CD4-positive, alpha-beta T cell treated with Interleukin-15 for 4 hours (primary cell): ENCODE measurements around the gene COL16A1.

Source experiments
- DNase-seq: peaks from one replicate; pipeline ENCODE4 v3.0.0-alpha.2; 2020; ENCODE audit warnings: low spot score

Gene COL16A1

GRCh38 chr1:31624309-31624708 is 79.5 kb downstream of the COL16A1 start:
- no peak for DNase-seq

- no peak for DNase-seq
These were observed 80.5 kb downstream of the COL16A1 start for GRCh38 chr1:31623365-31623764.

DNA sequence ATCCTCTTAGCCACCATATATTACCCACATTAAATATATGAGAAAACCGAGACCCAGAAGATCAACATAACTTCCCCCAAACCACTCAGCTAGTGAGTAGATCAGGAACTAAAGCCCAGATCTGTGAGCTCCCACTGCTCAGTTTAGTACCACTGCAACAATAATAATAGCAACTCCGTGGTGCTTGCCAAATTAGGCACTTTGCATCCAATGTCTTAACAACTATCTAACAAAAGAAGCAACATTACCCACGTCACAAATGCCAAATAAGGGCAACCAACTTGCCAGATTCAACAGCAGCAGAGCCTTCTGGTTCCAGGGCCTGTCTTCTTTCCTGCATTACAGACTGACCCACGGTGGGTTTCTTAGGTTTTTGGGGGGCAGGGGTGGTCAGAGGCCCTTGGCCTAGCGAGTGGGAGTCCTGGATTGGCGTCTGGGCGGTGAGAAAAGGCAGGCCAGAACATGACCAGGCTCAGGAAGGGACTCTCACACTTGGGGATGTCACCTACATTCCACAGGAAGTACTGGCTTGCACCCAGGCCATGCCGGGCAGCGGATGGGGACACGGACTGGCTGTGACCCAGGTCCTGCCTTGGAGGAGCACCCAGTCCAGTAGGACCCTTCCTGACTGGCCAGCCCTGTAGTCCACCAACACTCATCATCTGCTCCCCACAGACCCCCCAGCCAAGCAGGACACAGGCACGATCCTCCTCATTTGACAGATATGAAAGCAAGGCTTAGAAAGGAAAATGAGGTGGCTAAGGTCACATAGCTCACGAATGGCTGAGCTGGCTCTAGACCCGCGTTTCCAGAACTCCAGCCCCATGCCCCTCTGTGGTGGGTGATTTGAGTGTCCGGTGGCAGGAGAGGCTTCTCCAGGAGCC is 81.7 kb downstream of the COL16A1 start:
- DNase-seq, result no peak

GRCh38 chr1:31621498-31621820 is 82.4 kb downstream of the COL16A1 start:
- DNase-seq, result no peak

DNA sequence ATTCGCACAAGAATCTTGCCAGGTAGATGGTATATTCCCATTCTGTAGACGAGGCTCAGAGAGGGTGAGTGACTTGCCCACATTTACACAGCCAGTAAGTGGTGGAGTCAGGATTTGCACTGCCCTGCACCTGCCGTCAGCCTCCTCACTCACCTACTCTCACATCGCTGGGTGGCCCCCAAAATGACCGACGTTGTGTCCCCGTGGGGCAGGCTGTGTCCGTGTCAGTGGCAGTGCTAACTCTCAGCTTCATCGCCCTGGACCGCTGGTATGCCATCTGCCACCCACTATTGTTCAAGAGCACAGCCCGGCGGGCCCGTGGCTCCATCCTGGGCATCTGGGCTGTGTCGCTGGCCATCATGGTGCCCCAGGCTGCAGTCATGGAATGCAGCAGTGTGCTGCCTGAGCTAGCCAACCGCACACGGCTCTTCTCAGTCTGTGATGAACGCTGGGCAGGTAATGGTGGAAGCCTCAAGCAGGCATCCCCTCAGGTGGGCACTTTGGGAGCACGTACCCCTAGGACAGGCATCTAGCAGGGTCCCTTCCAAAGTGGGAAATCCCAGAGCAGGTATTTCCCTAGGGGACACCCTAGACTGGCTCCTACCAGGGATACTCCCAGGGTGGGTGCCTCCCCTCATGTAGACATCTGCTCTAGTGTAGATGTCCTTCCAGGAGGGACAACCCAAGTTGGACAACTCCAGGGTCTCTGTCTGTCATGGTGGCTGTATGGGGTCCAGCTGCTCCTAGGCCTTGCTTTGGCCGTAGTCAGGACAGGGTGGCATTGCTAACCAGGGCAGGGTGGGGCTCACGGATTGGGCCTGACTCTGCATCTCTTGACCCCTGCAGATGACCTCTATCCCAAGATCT is 83.0 kb downstream of the COL16A1 start:
- DNase-seq, result no peak

- DNase-seq, result no peak
These were observed 84.6 kb downstream of the COL16A1 start for GRCh38 chr1:31618916-31619846.

DNA sequence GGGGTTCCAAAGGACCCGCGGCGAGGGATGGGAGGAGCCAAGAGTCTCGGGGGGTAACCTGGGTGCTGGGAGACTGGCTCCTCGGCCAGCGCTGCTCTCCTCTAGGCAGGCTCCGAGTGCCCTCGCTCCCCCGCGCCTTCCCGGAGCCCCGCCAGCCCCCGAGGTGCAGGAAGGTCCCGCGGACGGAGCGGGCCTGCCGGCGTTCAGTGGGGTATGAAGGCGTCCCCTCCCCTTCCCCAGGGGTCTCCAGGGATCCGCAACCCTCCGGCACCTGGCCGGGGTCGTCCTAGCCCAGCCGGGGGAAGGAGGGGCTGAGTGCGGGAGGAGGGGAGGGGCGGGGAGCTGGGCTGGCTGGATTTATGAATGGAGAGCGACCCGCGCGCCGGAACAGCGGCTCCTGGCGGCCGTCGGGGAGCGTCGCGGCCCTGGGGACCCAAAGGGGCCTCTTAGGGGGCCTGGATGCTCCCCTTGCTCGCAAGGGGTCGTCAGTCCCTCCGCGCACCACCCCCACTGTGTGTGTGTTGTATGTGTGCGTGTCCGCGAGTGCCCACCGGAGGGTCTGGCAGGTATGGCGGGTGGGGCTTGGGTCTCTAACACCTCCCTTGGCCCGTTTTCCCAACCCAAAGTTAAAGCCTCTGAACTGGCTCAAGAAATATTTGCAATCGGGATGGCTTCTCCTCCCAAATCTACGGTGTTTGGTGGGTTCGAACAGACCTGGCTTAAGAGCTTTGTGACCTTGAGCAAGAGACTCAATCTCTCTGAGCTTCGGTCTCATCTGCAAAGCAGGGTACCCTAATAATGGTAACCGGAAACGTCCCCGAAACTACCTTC is 85.7 kb downstream of the COL16A1 start:
- DNase-seq, result peak; percentile 17

DNA sequence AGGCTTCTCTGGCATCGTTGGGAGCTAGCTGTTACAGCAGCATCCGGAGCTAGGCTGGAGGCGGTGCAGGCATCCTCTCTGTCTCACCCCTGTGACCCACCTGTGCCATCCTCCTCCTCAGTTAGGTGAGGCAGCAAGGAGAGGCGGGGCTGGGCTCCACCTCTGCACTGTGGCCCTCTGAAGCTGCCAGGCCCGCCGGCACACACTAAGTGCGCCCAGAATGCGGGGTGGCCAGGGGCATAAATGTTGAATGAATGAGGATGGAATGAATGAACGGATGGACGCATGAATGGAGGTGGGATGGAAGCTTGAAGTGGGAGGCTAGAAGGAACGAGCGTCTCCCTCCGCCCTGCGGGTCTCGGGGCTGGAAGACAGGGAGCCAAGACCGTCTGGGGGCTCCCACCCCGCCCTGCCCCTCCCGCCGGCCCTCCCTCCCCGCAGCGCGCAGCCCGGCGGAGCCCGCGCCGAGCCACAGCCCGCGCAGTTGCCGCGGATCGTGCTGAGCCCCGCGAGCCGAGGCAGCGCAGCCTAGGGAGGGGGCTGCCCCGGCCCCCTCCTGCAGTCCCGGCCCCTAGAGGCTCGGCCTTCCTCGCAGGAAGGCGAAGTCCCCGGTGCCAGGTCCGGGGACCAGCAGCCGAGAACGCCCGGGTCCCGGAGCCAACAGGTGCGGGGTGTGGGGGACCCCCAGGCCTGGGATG is 86.5 kb downstream of the COL16A1 start, which contains the start of gene HCRTR1:
TSS of gene HCRTR1 (plus strand) at position 472 of the 698 bp plus-strand sequence. CDS start 1,504 bp downstream, outside the sequence.
- DNase-seq, result no peak

DNA sequence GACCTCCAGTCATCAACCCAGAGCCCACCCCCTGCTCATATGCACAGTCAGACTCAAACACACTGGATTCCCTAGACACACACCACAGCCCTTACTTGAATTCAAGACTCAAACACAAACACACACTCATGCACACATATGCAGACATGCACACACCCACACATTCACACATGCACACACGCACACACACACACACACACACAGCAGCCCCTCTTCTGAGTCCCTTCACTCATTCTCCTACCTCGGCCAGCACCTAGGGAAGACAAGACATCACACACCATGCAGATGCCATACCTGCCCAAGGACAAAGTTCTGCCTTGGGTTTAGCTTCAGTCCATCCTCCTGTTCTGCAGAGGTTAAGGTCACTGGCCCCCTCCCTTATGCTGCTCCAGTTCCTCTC is 87.9 kb downstream of the COL16A1 start:
- DNase-seq, result no peak

DNA sequence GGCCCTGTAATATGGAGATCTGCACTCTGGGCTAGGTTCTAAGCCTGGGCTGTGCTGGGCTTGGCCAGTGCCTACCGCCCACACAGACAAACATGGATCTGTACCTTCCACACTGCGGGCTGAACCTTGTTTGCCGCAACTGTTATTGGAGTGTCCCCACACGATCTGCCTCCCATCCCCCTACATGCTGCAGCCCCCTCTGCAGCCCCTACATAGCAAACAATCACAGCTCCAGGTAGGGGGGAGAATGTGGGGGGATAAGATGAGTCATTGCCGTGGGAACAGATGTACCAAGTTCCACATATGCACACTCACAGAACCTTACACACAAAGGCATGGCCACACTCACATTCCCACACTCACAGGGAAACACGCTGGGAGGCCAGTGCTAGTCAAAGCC is 88.4 kb downstream of the COL16A1 start:
- no peak for DNase-seq

DNA sequence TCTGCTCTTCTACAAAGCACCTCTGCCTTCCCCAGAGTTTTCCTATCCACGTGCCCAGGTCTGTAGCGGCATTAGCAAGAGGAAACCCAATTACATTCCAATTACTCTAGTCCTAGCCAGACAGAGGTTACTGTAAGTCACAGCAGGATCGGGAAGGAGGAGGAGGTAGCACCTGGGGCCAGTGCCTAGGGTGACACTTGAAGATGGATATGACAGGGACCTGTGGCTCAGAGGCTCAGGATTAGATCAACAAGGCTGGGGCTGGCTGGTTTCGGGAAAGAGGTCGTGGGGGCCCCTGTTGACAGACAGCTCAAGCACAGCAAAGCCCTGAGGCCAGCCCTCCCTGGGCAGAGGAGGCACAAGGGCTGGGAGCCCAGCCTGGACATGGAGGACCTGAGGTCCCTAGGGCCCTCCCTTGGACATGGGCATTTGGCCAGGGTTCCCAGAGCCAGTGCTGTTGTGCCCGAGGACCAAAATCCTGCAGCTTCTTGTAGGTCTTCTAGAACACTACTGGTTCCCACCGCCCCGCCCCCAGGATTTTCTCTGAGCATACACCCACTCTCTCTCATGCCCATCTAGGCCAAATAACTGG is 89.3 kb downstream of the COL16A1 start:
- DNase-seq, result no peak

DNA sequence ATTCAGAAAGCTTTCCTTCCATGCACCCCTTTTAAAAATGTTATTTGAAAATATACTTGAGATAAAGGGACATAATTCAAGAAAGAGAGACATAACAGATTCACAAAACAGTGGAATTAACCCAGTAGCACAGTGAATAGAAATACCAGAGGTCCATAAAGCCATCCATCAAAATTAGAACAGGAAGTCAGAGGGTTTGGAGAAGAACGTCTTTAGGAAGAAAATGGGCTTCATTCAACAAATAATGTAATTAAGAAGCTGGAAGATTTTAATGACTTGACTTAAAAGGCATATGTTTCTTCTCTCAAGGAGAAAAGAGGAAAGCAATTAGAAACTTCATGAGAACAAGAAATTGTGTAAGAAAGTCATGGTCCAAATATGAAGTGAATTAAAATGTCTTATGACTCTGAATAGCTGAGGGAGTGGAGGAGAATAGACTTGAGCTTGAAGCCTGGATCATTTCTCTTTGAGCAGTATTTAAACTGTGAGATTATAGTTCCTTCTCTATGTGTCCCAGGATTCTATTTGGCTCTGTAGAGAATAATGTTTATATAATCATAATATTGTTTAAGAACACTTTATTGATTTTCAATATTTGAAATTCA is 94.2 kb downstream of the COL16A1 start:
- no peak for DNase-seq

GRCh38 chr1:31607360-31607759 is 96.5 kb downstream of the COL16A1 start:
- DNase-seq, result no peak

DNA sequence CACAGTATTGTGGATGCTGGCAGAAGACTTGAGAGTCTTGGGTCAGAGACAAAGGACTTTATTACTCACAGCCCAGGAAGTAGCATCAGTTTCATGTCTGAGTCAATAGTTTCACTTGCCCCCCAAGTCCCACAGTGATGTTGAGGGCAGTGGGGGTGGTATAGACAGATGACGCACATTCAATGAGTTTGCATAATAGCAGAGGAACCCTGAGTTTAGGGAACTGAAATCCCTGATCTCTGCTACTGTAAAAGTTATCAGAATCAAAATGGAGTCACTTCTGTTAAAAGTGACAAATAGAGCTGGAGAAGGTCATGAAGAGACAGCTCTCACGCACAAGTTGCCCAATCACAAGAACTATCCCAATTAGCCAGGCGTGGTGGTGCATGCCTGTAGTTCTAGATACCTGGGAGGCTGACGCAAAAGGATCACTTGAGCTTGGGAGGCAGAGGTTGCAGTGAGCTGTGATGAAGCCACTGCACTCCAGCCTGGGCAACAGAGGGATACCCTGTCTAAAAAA is 97.8 kb downstream of the COL16A1 start:
- no peak for DNase-seq
